ENCODE results near the gene PAX9.

The PAX9 gene

GRCh38 chr14:36724162-36724561, 62.5 kb downstream of the PAX9 start:
- in situ Hi-C loops (cut with MboI; ENCODE audit: low sequenced_read_pairs), result no loop called here

DNA sequence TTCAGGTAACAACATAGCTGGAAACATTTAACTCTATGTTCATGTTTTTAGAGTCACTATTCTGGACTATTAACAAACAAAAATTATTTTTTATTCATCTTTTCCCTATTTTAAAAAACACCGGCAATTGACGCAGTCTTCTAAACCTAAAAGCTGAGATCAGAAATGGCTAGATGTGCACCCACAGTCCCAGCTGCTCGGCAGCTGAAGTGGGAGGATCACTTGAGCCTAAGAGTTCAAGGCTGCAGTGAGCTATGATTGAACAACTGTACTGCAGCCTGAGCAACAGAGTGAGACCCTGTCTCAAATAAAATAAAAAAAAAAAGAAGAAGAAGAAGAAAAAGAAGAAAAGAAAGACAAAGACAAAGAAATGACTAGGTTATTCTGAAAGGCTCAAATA, 64.5 kb downstream of the PAX9 start:
- in situ Hi-C loops (cut with MboI; ENCODE audit: low sequenced_read_pairs), result no loop called here

Data from HL-60/S4 treated with retinoic acid at 250 ng/mL for 4 days and 3 days (cell line).